HG03045 (cell line): ENCODE measurements around the gene KDM5B.
A peak's percentile ranks its signal among the peaks of the same experiment; 100 is the strongest.
"Not testable (repeated sequence)": the region's sequence is repeated elsewhere in the genome, so short reads cannot be mapped to it uniquely, and the experiment has no call there.

Source experiments
- ATAC-seq: cut with Tn5 transposase; IDR thresholded peaks from one replicate; pipeline ENCODE4 v1.9.1; 2021; ENCODE audit warnings: mild to moderate bottlenecking, moderate library complexity; ENCODE audit not compliant: unreplicated experiment

KDM5B gene

GRCh38 chr1:202815120-202815519 lies 6.9 kb upstream of the KDM5B start:
- ATAC-seq = no peak

- no peak for ATAC-seq
These were observed 4.2 kb upstream of the KDM5B start for GRCh38 chr1:202812176-202813026.

- peak; percentile 22 for ATAC-seq
These were observed 3.3 kb upstream of the KDM5B start for GRCh38 chr1:202811296-202812175.

GRCh38 chr1:202810615-202811295 lies 2.5 kb upstream of the KDM5B start, which contains the start of gene PCAT6:
TSS of gene PCAT6 (plus strand) at chr1:202810954.
- peak; percentile 75 for ATAC-seq

- no peak for ATAC-seq
These were observed 2.0 kb upstream of the KDM5B start for GRCh38 chr1:202810193-202810614.

- no peak for ATAC-seq
These were observed 1.5 kb upstream of the KDM5B start for GRCh38 chr1:202809597-202810159.

GRCh38 chr1:202807451-202807925 lies 733 bp downstream of the KDM5B start:
- no peak for ATAC-seq

- no peak for ATAC-seq
These were observed 1.3 kb downstream of the KDM5B start for GRCh38 chr1:202806845-202807450.

- no peak for ATAC-seq
These were observed 2.1 kb downstream of the KDM5B start for GRCh38 chr1:202805886-202806844.

GRCh38 chr1:202804126-202804525 lies 4.1 kb downstream of the KDM5B start:
- no peak for ATAC-seq

- no peak for ATAC-seq
These were observed 5.0 kb downstream of the KDM5B start for GRCh38 chr1:202802998-202803932.

GRCh38 chr1:202802034-202802433 lies 6.2 kb downstream of the KDM5B start:
- ATAC-seq = no peak

- ATAC-seq = no peak
These were observed 7.0 kb downstream of the KDM5B start for GRCh38 chr1:202801175-202801574.

GRCh38 chr1:202800742-202801141 lies 7.5 kb downstream of the KDM5B start:
- no peak for ATAC-seq

GRCh38 chr1:202798792-202799331 lies 9.4 kb downstream of the KDM5B start:
- ATAC-seq = no peak

GRCh38 chr1:202798260-202798659 lies 10.0 kb downstream of the KDM5B start:
- ATAC-seq = no peak

GRCh38 chr1:202796670-202797069 lies 11.6 kb downstream of the KDM5B start:
- ATAC-seq = no peak

GRCh38 chr1:202794931-202795330 lies 13.3 kb downstream of the KDM5B start:
- ATAC-seq = not testable (repeated sequence)
